Cerebellar cortex (tissue), 1 donor: ENCODE results near the gene ADAMTS13.

Experiments
- DNase-seq: peaks from one replicate; pipeline ENCODE4 v3.0.0-alpha.2; 2015; ENCODE audit warnings: low spot score

ADAMTS13 gene

GRCh38 chr9:133472277-133472645, 50.1 kb downstream of the ADAMTS13 start:
- DNase-seq: no peak

DNA sequence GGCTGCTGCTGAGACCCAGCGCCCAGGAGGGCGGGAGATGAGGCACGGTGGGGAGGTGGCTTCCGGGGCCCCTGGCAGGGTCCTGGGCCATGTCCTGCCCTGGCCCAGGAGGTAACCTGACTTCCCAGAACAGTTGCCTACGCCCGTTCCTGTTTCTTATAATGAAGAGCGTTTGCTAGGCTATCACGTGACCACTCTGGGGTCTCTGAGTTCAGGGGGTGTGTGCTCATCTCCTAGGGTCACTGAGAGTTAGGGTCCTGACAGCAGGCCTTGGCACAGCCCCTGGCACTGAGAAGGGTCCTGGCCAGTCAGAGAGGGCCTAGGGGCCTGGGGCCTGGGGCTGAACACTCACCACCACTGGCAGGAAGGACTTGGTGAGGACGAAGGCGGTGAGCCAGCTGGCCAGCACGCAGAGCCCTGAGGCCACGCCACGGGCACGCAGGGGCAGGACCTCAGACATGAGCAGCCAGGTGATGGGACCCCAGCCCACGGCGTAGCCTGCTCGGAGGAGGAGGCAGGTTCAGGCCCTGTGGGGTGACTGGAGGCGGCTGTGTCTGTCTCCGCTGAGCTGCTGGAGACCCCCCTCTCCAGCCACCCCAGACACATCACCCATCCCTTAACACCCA, 50.7 kb downstream of the ADAMTS13 start:
- DNase-seq: no peak

- no peak for DNase-seq
Measured at GRCh38 chr9:133473743-133474142, 51.6 kb downstream of the ADAMTS13 start.

DNA sequence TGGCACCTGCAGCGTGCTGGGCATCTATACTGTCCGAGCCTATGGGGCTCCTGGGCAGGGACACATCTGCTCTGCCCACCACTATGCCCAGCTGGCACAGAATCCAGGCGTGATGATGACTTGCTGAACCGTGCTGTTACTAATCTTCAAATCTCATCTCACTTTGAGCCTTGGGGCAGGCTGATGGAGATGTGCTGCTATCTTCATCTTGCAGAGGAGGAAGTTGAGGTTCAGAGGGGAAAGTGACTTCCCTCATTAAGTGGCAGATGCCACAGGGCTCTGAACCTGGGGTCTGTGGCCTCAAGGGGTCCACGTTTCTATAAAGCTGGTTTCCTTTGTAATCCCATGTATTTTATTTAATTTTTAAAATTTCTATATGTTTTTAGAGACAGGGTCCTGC, 52.0 kb downstream of the ADAMTS13 start:
- DNase-seq: no peak

- DNase-seq: no peak
Measured at GRCh38 chr9:133474853-133475252, 52.7 kb downstream of the ADAMTS13 start.

DNA sequence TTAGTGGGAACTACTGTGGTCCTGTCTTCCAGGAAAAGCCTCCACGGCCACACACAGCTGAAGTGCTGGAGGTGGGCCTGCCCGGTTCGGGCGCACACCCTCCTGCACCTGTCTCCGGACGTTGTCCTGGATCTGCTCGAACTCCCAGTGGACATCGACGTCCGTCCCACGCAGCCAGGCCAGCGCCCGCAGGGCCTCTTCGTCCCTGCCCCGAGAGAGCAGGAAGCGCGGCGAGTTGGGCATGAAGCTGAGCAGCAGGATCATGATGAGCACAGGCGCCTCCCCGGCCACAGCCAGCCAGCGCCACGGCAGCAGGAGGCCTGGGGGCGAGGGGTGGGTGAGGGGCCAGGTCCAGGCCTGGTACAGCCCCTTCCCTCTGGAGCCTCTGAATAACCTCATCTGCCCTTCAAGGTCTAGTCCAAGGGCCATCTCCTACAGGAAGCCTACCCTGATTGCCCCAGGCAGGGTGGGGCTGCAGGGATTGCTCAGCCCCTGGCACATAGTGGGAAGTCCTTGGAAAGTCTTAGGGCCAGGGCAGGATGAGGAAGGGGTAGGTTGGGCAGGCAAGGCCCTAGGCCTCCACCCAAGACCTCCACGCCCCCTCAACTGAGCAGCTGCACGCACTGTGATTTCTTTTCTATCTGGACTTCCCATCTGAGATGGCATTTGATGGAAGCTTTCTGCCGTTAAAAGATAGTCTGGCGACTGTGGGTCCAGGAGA, 53.3 kb downstream of the ADAMTS13 start:
- DNase-seq: no peak

DNA sequence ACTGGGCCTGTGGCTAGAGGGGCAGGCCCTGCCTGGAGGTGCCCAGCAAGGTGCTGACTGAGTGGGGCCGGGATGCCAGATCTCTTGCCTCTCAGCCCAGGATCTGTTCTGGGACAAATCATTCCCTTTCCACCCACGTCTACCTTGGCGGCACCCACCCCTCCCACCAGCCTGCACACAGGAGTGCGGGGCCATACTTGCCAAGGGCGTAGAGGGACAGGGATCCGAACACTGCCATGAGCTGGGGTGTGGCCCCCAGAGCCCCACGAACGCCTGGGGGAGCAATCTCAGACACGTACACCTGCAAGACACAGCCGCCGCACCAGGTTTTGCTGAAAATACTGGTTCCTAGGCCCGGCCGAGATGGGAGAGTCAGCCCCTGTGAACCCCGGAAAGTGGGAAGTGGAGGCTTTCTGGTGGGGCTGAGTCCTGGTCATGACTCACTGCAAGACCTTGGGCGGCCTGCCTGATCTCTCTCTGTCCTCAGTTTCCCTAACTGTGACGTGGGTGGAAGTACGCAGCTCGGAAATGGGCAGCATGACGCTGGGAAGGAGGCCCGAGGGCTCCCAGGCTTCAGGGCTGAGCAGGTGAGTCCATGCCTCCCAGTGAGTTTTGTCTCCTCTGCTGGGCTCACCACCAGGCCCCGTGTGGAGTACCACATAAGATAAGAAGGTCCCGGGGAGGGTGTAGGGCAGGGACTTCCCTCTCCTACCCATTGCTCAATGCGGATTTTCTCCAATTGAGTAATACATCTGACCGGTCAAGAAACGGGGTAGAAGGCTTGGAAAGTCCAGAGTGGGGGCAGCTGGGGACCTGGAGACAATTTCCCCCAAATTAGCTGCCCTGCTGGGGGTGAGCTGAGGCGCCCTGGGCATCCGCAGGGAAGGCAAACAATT, 54.1 kb downstream of the ADAMTS13 start:
- DNase-seq: no peak

DNA sequence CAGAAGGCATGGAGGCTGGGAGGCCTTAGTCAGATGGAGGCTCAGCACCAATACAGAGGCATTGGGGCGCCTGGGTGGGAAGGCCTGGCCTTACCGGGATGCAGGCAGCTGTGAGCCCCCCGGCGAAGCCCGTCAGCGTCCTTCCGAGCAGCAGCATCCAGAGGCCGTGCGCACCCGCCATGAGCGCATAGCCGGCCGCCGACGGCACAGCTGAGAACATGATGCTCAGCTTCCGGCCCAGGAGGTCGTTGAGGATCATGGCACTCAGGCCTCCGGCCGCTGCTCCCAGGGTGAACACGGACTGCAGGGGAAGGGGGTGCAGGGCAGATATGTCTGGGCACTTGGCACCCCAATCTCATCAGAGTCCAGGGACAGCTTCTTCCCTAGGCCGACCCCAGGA, 54.8 kb downstream of the ADAMTS13 start:
- no peak for DNase-seq

DNA sequence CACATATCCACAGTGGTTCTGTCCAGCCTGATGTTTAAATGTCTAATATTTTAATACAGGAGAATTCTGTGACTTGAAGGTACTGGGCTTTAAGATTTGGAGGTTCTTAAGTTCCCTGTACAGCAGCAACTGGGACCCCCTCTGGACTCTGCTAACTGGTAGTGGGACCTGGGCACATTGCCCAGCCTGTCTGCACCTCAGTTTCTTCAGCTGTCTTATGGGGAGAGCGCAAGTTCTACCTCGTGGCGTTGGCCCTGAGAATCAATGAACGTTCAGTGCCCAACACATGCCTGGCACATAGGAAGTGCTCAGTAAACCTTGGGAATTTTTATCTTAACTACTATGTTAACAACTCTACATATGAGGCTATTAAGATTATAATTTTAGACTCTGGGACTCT, 55.3 kb downstream of the ADAMTS13 start:
- DNase-seq: no peak

DNA sequence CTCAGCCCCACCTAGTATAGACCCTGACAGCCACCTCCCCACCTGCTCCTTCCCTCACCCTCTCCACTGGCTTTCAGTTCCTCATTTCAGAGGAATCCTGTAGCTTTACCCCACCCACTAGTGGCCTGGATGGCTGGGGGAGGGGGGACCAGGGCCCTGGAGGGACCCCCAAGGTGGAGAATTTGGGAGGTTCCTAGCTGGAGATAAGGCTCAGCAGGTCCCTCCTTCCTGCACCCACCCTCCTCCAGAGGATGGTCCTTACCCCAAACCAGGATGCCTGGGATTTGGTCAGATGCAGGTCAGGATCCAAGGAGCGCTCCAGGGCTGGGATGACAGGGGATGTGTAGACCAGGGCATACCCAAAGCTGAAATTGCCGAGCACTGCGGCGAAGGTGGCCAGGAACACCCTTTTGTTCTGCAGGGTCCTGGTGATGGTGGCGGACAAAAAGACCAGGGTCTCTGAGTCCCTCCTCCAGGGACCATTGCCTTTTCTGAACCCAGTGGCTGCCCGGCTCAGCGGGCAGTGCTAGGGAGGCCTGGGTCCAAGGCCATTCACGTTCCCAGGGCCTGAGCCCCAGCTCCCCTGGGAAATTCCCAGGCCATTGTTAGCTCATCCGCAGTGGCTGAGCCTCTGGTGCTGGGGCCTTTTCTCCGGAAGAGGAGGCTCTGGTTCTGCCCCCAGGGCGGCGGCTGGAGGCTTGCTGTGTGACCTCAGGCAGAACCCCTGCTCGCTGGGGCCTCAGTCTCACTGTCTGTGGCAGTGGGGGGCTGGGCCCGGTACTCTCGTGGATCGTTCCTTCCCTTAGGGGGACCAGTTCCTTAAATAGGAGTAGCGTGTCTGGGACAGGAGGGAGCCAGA, 56.1 kb downstream of the ADAMTS13 start:
- no peak for DNase-seq

DNA sequence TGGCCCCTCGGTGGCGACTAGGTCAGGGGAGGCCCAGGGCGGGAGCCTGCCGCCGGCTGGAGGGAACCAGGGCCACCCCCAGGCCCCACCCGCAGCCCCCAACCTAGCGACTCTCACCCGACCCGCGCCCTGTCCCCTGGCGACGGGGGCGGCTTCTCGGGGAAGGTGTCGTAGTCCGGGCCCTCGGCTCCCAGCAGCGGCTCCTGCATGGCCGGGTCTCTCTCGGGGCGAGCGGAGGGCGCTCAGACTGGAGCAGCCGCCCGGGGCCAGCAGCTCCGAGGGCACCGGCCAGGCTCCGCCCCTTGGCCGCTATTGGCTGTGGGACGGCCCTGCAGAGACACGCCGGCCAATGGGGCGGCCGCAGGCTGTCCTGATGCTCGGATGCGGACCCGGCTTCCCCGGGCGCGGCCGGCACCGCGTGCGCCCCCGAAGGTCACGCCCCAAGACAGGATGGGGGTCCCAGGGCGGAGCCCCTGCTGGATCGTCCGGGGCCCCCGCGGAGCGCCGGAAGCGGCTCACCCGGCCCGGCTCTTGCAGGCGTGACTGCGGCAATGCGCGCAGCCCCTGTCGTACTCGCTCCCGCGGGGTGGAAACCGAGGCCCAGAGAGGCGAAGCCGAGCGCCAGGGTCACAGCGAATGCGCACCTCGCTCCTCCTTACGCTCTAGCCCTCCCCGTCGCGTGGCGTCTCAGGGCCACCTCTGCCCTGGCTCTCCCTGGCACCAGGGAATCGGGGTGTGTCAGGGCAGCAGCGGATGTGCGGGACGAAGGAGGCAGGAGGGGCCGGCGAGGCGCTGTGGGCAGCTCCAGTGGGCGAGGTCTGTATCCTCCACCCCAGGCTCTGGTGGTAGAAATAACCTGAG, 56.9 kb downstream of the ADAMTS13 start, which contains the start of gene SLC2A6:
Gene SLC2A6 (minus strand): TSS at position 249 of the 861 bp plus-strand sequence. CDS start 40 bp downstream, at position 209.
- peak; percentile 89 for DNase-seq

GRCh38 chr9:133483611-133484010, 61.4 kb downstream of the ADAMTS13 start:
- no peak for DNase-seq

GRCh38 chr9:133484671-133485437, 62.7 kb downstream of the ADAMTS13 start:
- no peak for DNase-seq

DNA sequence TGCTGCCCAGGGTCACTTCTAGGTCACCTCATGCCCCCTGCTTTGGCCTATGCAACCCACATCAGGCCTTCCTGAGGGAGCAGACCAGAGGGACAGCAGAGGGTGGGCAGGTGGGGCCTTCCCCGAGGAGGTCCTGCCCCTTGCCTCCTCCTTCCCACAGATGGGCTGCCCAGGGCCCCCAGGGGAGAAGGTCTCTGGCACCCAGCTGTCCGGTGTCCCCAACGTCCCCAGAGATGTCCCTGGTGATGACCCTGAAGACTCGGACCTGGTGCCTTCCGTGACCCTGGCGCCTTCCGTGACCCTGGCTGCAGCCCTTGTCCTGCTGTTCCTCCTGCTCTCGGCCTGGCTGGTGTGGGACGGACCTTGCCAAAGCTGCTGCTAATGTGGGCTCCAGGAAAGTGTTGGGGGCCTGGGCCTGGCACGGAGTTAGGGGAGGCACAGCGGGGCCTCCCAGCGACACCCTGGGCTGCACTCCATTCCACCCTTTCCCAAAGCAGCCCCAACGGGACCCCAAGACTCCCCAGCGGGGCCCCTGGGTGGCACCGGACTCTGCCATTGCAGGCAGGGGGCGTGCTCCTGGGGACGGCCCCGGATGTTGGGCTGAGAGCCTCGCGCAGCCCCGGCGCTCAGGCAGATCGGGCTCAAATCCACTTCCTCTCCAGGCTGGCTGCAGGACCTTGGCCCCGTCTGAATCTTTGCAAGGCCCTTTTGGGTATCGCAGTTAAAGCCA, 63.5 kb downstream of the ADAMTS13 start:
- DNase-seq: no peak

DNA sequence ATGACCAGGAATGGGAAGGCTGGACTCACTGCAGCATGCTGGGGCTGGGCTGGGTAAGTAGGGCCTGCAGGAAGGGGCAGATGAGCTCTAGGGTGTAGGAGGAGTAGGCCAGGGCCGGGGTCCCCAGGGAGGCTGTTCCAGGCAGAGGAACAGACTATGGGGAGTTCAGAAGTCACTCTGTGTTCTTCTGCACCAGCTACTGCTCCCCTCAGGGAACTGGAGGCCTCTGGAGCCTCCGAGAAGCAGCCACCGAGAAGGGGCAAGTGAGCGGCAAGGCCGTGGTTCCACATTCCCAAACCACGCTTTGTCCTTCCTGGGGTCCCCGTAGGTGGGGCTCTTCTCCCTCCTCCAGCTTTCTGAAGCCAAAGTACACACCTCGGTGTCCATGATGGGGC, 65.2 kb downstream of the ADAMTS13 start:
- no peak for DNase-seq

GRCh38 chr9:133488686-133489252, 66.6 kb downstream of the ADAMTS13 start:
- DNase-seq: no peak

GRCh38 chr9:133489253-133490190, 67.4 kb downstream of the ADAMTS13 start:
- no peak for DNase-seq

DNA sequence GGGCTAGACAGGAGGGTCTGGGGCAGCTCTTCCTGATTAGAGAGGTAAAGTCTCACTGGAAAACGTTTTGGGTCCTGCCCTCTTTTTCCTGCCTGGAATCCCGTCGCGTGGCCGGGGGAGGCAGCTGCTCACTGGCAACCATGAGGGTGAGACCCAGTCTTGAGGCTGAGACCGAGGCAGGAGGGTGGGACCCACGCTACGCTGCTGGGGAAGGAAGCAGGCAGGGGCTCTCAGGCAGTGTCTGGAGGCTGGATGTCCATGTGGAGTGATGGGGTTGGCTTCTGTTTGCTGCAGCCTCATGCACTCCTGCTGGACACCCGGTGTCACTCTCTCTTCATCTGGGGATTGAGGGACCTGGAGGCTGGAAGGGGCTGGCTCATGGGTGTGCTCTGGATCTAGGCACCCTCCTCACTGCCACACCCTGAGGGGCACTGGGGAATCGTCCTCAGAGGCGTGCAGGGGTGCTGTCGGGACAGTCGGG, 68.1 kb downstream of the ADAMTS13 start:
- DNase-seq: no peak
